Testis (tissue), 2 donors: ENCODE measurements around the gene FYN.

Experiments
- CTCF ChIP-seq, 3 experiments: fragments of 450-650 bp in 2 of 3; fragments of 200-600 bp in 1 of 3; sonication (generic) in 1 of 3; IDR thresholded peaks; one replicate each; pipeline ENCODE4 v1.5.1; 2016 to 2019; ENCODE audit warnings: antibody characterized with exemption in 3 of 3, mild to moderate bottlenecking in 2 of 3, moderate library complexity in 1 of 3
- POLR2A ChIP-seq: fragments of 450-650 bp; IDR thresholded peaks from one replicate; pipeline ENCODE4 v1.6.1; 2017; ENCODE audit warnings: antibody characterized with exemption, mild to moderate bottlenecking, moderate library complexity

DNA sequence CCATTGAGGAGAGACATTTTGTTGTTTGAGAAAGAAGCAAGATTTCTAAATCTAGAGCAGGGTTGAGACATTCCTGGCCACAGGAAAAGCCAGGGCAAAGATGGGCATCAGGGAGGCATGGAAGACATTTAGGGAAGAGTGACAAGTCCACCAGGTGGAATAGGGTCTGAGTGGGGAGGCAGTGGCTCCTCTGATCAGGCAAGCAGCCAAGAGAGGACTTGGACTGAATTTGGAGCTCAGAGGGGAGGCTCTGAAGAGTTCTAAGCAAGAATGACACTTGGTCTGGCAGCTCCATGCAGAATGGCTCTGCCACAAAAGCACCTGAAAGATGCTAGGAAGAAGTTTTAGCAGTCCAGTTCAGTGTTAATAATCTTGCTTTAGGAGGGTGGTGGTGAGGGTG, 120.8 kb downstream of the FYN start:
- no peak for TF ChIP-seq CTCF (IDR thresholded peaks at IDR 0.05)
- TF ChIP-seq POLR2A: no peak
